ENCODE measurements around the gene CEP192. TPM values are rescaled to one million over a fixed set of nuclear protein-coding genes. Genes with fewer than 3 reads are reported as not detected.
"Not testable (repeated sequence)": the region's sequence is repeated elsewhere in the genome, so short reads cannot be mapped to it uniquely, and the experiment has no call there.

The CEP192 gene
- polyA plus RNA-seq, 4 donors = 32.0 to 52.1 (median 37.5) TPM

GRCh38 chr18:13095466-13095865 lies 104.3 kb downstream of the CEP192 start:
- no peak for DNase-seq (ENCODE audit: low read depth in 4 of 4, low spot score in 3 of 4)

- DNase-seq (ENCODE audit: low read depth in 4 of 4, low spot score in 3 of 4) = no peak
Measured at GRCh38 chr18:13096232-13096631, 105.1 kb downstream of the CEP192 start.

GRCh38 chr18:13096719-13097118 lies 105.6 kb downstream of the CEP192 start:
- DNase-seq (ENCODE audit: low read depth in 4 of 4, low spot score in 3 of 4) = no peak

- DNase-seq (ENCODE audit: low read depth in 4 of 4, low spot score in 3 of 4) = not testable (repeated sequence)
Measured at GRCh38 chr18:13098104-13098503, 106.9 kb downstream of the CEP192 start.

- no peak for DNase-seq (ENCODE audit: low read depth in 4 of 4, low spot score in 3 of 4)
Measured at GRCh38 chr18:13099113-13099512, 108.0 kb downstream of the CEP192 start.

GRCh38 chr18:13100942-13101658 lies 109.9 kb downstream of the CEP192 start:
- no peak for DNase-seq (ENCODE audit: low read depth in 4 of 4, low spot score in 3 of 4)

- no peak for DNase-seq (ENCODE audit: low read depth in 4 of 4, low spot score in 3 of 4)
Measured at GRCh38 chr18:13101659-13102197, 110.6 kb downstream of the CEP192 start.

GRCh38 chr18:13103366-13103765 lies 112.2 kb downstream of the CEP192 start:
- DNase-seq (ENCODE audit: low read depth in 4 of 4, low spot score in 3 of 4) = no peak

- DNase-seq (ENCODE audit: low read depth in 4 of 4, low spot score in 3 of 4) = no peak
Measured at GRCh38 chr18:13105059-13105458, 113.9 kb downstream of the CEP192 start.

GRCh38 chr18:13107074-13107473 lies 115.9 kb downstream of the CEP192 start:
- DNase-seq (ENCODE audit: low read depth in 4 of 4, low spot score in 3 of 4) = no peak

GRCh38 chr18:13108330-13108729 lies 117.2 kb downstream of the CEP192 start:
- DNase-seq (ENCODE audit: low read depth in 4 of 4, low spot score in 3 of 4) = no peak

- DNase-seq (ENCODE audit: low read depth in 4 of 4, low spot score in 3 of 4) = no peak
Measured at GRCh38 chr18:13110559-13110958, 119.4 kb downstream of the CEP192 start.

GRCh38 chr18:13112982-13113381 lies 121.8 kb downstream of the CEP192 start:
- no peak for DNase-seq (ENCODE audit: low read depth in 4 of 4, low spot score in 3 of 4)

- no peak for DNase-seq (ENCODE audit: low read depth in 4 of 4, low spot score in 3 of 4)
Measured at GRCh38 chr18:13120255-13120654, 129.1 kb downstream of the CEP192 start.

- no peak for DNase-seq (ENCODE audit: low read depth in 4 of 4, low spot score in 3 of 4)
Measured at GRCh38 chr18:13120983-13121441, 129.8 kb downstream of the CEP192 start.

GRCh38 chr18:13124411-13124810 lies 133.2 kb downstream of the CEP192 start:
- no peak for DNase-seq (ENCODE audit: low read depth in 4 of 4, low spot score in 3 of 4)

- no peak for DNase-seq (ENCODE audit: low read depth in 4 of 4, low spot score in 3 of 4)
Measured at GRCh38 chr18:13125191-13125590, 134.0 kb downstream of the CEP192 start.

- DNase-seq (ENCODE audit: low read depth in 4 of 4, low spot score in 3 of 4) = no peak
Measured at GRCh38 chr18:13126966-13127598, 135.9 kb downstream of the CEP192 start.

GRCh38 chr18:13131283-13131682 lies 140.1 kb downstream of the CEP192 start:
- DNase-seq (ENCODE audit: low read depth in 4 of 4, low spot score in 3 of 4) = no peak

- no peak for DNase-seq (ENCODE audit: low read depth in 4 of 4, low spot score in 3 of 4)
Measured at GRCh38 chr18:13134551-13135401, 143.6 kb downstream of the CEP192 start.
